ENCODE data around the gene NFIC. TPM values are rescaled to one million over a fixed set of nuclear protein-coding genes. Genes with fewer than 3 reads are reported as not detected.

NFIC gene
- polyA plus RNA-seq, 4 donors = 4.5 to 37.9 (median 8.2) TPM

- Histone ChIP-seq H3K4me3 (ENCODE audit: low read depth in 1 of 3, low read length in 3 of 3) (no peak overlapping the region), H3K4me1 (ENCODE audit: control insufficient read depth in 3 of 3, insufficient read depth in 2 of 3, low read depth in 1 of 3, low read length in 2 of 3) (peaks cover 0 to 29% (median 3%) of the 10 kb centered on the region in 3 donors), H3K27ac (ENCODE audit: low read depth in 1 of 3, low read length in 2 of 3) (peak overlapping the region in 1 of 3 donors; percentile 11), H3K36me3 (ENCODE audit: control insufficient read depth in 3 of 3, insufficient read depth in 2 of 3, low read depth in 1 of 3, low read length in 3 of 3) (peaks cover 8 to 69% (median 10%) of the 10 kb centered on the region in 3 donors), H3K9me3 (ENCODE audit: control insufficient read depth in 2 of 2, insufficient read depth in 1 of 2, low read depth in 1 of 2, low read length in 1 of 2) (no peaks in the 10 kb centered on the region), H3K27me3 (ENCODE audit: control insufficient read depth in 3 of 3, insufficient read depth in 3 of 3, low read length in 3 of 3) (peaks cover 0 to 3% (median 0%) of the 10 kb centered on the region in 3 donors)
- 78 to 91% (median 87%) methylated on average over 7 of the region's 7 CpGs for WGBS, 3 donors
- no peak for FAIRE-seq
- no peak for DNase-seq
Measured at GRCh38 chr19:3455393-3455955, 89.1 kb downstream of the NFIC start.

GRCh38 chr19:3455960-3456601 is 89.7 kb downstream of the NFIC start:
- Histone ChIP-seq H3K4me1 (ENCODE audit: control insufficient read depth in 3 of 3, insufficient read depth in 2 of 3, low read depth in 1 of 3, low read length in 2 of 3) (peaks cover 0 to 29% (median 3%) of the 10 kb centered on the region in 3 donors), H3K4me3 (ENCODE audit: low read depth in 1 of 3, low read length in 3 of 3) (no peak overlapping the region), H3K27ac (ENCODE audit: low read depth in 1 of 3, low read length in 2 of 3) (peak overlapping the region in 1 of 3 donors; percentile 11), H3K36me3 (ENCODE audit: control insufficient read depth in 3 of 3, insufficient read depth in 2 of 3, low read depth in 1 of 3, low read length in 3 of 3) (peaks cover 8 to 63% (median 10%) of the 10 kb centered on the region in 3 donors), H3K27me3 (ENCODE audit: control insufficient read depth in 3 of 3, insufficient read depth in 3 of 3, low read length in 3 of 3) (peaks cover 0 to 3% (median 0%) of the 10 kb centered on the region in 3 donors), H3K9me3 (ENCODE audit: control insufficient read depth in 2 of 2, insufficient read depth in 1 of 2, low read depth in 1 of 2, low read length in 1 of 2) (no peaks in the 10 kb centered on the region)
- DNase-seq (no peak), FAIRE-seq (no peak)
- 83 to 90% (median 86%) methylated on average over 35 to 37 of the region's 37 CpGs for WGBS, 3 donors

- Histone ChIP-seq H3K4me3 (ENCODE audit: low read depth in 1 of 3, low read length in 3 of 3) (no peak overlapping the region), H3K36me3 (ENCODE audit: control insufficient read depth in 3 of 3, insufficient read depth in 2 of 3, low read depth in 1 of 3, low read length in 3 of 3) (peaks cover 8 to 58% (median 10%) of the 10 kb centered on the region in 3 donors), H3K27ac (ENCODE audit: low read depth in 1 of 3, low read length in 2 of 3) (peak overlapping the region in 2 of 3 donors; percentile 53 to 86), H3K9me3 (ENCODE audit: control insufficient read depth in 2 of 2, insufficient read depth in 1 of 2, low read depth in 1 of 2, low read length in 1 of 2) (no peaks in the 10 kb centered on the region), H3K27me3 (ENCODE audit: control insufficient read depth in 3 of 3, insufficient read depth in 3 of 3, low read length in 3 of 3) (peaks cover 0 to 3% (median 0%) of the 10 kb centered on the region in 3 donors), H3K4me1 (ENCODE audit: control insufficient read depth in 3 of 3, insufficient read depth in 2 of 3, low read depth in 1 of 3, low read length in 2 of 3) (peaks cover 0 to 29% (median 3%) of the 10 kb centered on the region in 3 donors)
- no peak for DNase-seq
- WGBS, 3 donors = 75 to 91% (median 84%) methylated on average over 18 of the region's 18 CpGs
- FAIRE-seq = no peak
Measured at GRCh38 chr19:3456925-3457527, 90.6 kb downstream of the NFIC start.

GRCh38 chr19:3457528-3458228 is 91.3 kb downstream of the NFIC start:
- no peak overlapping the region for H3K4me3 ChIP-seq (ENCODE audit: low read depth in 1 of 3, low read length in 3 of 3)
- peaks cover 0 to 29% (median 3%) of the 10 kb centered on the region in 3 donors for H3K4me1 ChIP-seq (ENCODE audit: control insufficient read depth in 3 of 3, insufficient read depth in 2 of 3, low read depth in 1 of 3, low read length in 2 of 3)
- DNase-seq = peak in 1 of 2 donors; percentile 17
- 51 to 78% (median 71%) methylated on average over 11 to 22 of the region's 22 CpGs for WGBS, 3 donors
- FAIRE-seq = no peak
- H3K9me3 ChIP-seq (ENCODE audit: control insufficient read depth in 2 of 2, insufficient read depth in 1 of 2, low read depth in 1 of 2, low read length in 1 of 2) = no peaks in the 10 kb centered on the region
- H3K27me3 ChIP-seq (ENCODE audit: control insufficient read depth in 3 of 3, insufficient read depth in 3 of 3, low read length in 3 of 3) = peaks cover 0 to 4% (median 0%) of the 10 kb centered on the region in 3 donors
- peaks cover 5 to 55% (median 10%) of the 10 kb centered on the region in 3 donors for H3K36me3 ChIP-seq (ENCODE audit: control insufficient read depth in 3 of 3, insufficient read depth in 2 of 3, low read depth in 1 of 3, low read length in 3 of 3)
- H3K27ac ChIP-seq (ENCODE audit: low read depth in 1 of 3, low read length in 2 of 3) = peak overlapping the region in 2 of 3 donors; percentile 53 to 86

- Histone ChIP-seq H3K4me1 (ENCODE audit: control insufficient read depth in 3 of 3, insufficient read depth in 2 of 3, low read depth in 1 of 3, low read length in 2 of 3) (peaks cover 0 to 29% (median 3%) of the 10 kb centered on the region in 3 donors), H3K27me3 (ENCODE audit: control insufficient read depth in 3 of 3, insufficient read depth in 3 of 3, low read length in 3 of 3) (peaks cover 0 to 5% (median 0%) of the 10 kb centered on the region in 3 donors), H3K36me3 (ENCODE audit: control insufficient read depth in 3 of 3, insufficient read depth in 2 of 3, low read depth in 1 of 3, low read length in 3 of 3) (peaks cover 3 to 49% (median 8%) of the 10 kb centered on the region in 3 donors), H3K4me3 (ENCODE audit: low read depth in 1 of 3, low read length in 3 of 3) (no peak overlapping the region), H3K9me3 (ENCODE audit: control insufficient read depth in 2 of 2, insufficient read depth in 1 of 2, low read depth in 1 of 2, low read length in 1 of 2) (no peaks in the 10 kb centered on the region), H3K27ac (ENCODE audit: low read depth in 1 of 3, low read length in 2 of 3) (peak overlapping the region in 2 of 3 donors; percentile 53 to 86)
- DNase-seq (peak in 1 of 2 donors; percentile 45), FAIRE-seq (no peak)
- WGBS, 3 donors = 52 to 79% (median 73%) methylated on average over 18 to 19 of the region's 19 CpGs
Measured at GRCh38 chr19:3458229-3459088, 92.1 kb downstream of the NFIC start.

- WGBS, 3 donors = 47 to 82% (median 69%) methylated on average over 25 to 26 of the region's 26 CpGs
- peak overlapping the region in 2 of 3 donors; percentile 53 to 86 for H3K27ac ChIP-seq (ENCODE audit: low read depth in 1 of 3, low read length in 2 of 3)
- no peak for FAIRE-seq
Measured at GRCh38 chr19:3459089-3459881, 92.9 kb downstream of the NFIC start.

GRCh38 chr19:3459965-3460582 is 93.7 kb downstream of the NFIC start:
- no peaks in the 10 kb centered on the region for H3K9me3 ChIP-seq (ENCODE audit: control insufficient read depth in 2 of 2, insufficient read depth in 1 of 2, low read depth in 1 of 2, low read length in 1 of 2)
- DNase-seq (no peak), FAIRE-seq (no peak)
- peaks cover 0 to 20% (median 0%) of the 10 kb centered on the region in 3 donors for H3K27me3 ChIP-seq (ENCODE audit: control insufficient read depth in 3 of 3, insufficient read depth in 3 of 3, low read length in 3 of 3)
- H3K4me1 ChIP-seq (ENCODE audit: control insufficient read depth in 3 of 3, insufficient read depth in 2 of 3, low read depth in 1 of 3, low read length in 2 of 3) = peaks cover 0 to 35% (median 3%) of the 10 kb centered on the region in 3 donors
- H3K4me3 ChIP-seq (ENCODE audit: low read depth in 1 of 3, low read length in 3 of 3) = no peak overlapping the region
- WGBS, 3 donors = 77 to 93% (median 91%) methylated on average over 15 of the region's 15 CpGs
- H3K36me3 ChIP-seq (ENCODE audit: control insufficient read depth in 3 of 3, insufficient read depth in 2 of 3, low read depth in 1 of 3, low read length in 3 of 3) = peaks cover 0 to 34% (median 8%) of the 10 kb centered on the region in 3 donors
- H3K27ac ChIP-seq (ENCODE audit: low read depth in 1 of 3, low read length in 2 of 3) = peak overlapping the region in 2 of 3 donors; percentile 51 to 53

More at GRCh38 chr19:3459089-3459881, 92.9 kb downstream of the NFIC start:
- DNase-seq = peak in 1 of 2 donors; percentile 76
- Histone ChIP-seq H3K27me3 (ENCODE audit: control insufficient read depth in 3 of 3, insufficient read depth in 3 of 3, low read length in 3 of 3) (peaks cover 0 to 12% (median 0%) of the 10 kb centered on the region in 3 donors), H3K4me1 (ENCODE audit: control insufficient read depth in 3 of 3, insufficient read depth in 2 of 3, low read depth in 1 of 3, low read length in 2 of 3) (peaks cover 0 to 35% (median 3%) of the 10 kb centered on the region in 3 donors), H3K4me3 (ENCODE audit: low read depth in 1 of 3, low read length in 3 of 3) (no peak overlapping the region), H3K36me3 (ENCODE audit: control insufficient read depth in 3 of 3, insufficient read depth in 2 of 3, low read depth in 1 of 3, low read length in 3 of 3) (peaks cover 0 to 41% (median 8%) of the 10 kb centered on the region in 3 donors), H3K9me3 (ENCODE audit: control insufficient read depth in 2 of 2, insufficient read depth in 1 of 2, low read depth in 1 of 2, low read length in 1 of 2) (no peaks in the 10 kb centered on the region)
